HepG2 (cell line): ENCODE results near the gene BEGAIN. TPM values are rescaled to one million over a fixed set of nuclear protein-coding genes. Genes with fewer than 3 reads are reported as not detected.

ENCODE experiments used
- ATAC-seq: fragments of 200-7000 bp; cut with Tn5 transposase; 3 replicates; pipeline ENCODE4 v1.9.1; 2020; ENCODE audit warnings: mild to moderate bottlenecking, moderate library complexity
- BruUV-seq: library from RNA; stranded (reverse); fragments of 400-500 nt; replicated peaks from 2 replicates; lab custom pipeline; 2021; lab: Mats Ljungman, UMichigan
- CTCF ChIA-PET: fragments of 300-600 bp; formaldehyde crosslinking; extraction: SDS; loops from one replicate; lab custom pipeline; 2021; ENCODE audit warnings: low total read pairs, inconsistent platforms, low intra/inter-chr PET ratio; lab: Yijun Ruan, JAX
- POLR2A ChIA-PET: fragments of 350-600 bp; sonication (Branson Sonifier 250); formaldehyde crosslinking; loops from one replicate; lab custom pipeline; 2020; ENCODE audit warnings: antibody characterized with exemption, inconsistent platforms; lab: Yijun Ruan, JAX
- DNase-seq: peaks from one replicate; pipeline ENCODE4 v3.0.0-alpha.2; 2015; ENCODE audit warnings: low spot score
- FAIRE-seq: peaks from 3 replicates; lab custom pipeline; 2011; peaks lifted over from hg19 to GRCh38; lab: Jason Lieb, UNC
- H2AFZ ChIP-seq: one replicate; pipeline ENCODE4 v1.6.1; 2011; ENCODE audit warnings: low read length, inconsistent platforms
- H3K27ac ChIP-seq: fragments of 300-600 bp; 3 replicates; pipeline ENCODE4 v1.8.0; 2011; ENCODE audit warnings: mixed run types, mild to moderate bottlenecking, mixed read lengths, low read length, inconsistent platforms; ENCODE audit not compliant: insufficient read depth; ENCODE audit errors: extremely low read length
- H3K27me3 ChIP-seq, 2 experiments: fragments of 200-600 bp in 1 of 2; 2 replicates in 1 of 2; 3 replicates in 1 of 2; pipeline versions ENCODE4 v1.6.0 to v1.8.0; 2011; ENCODE audit warnings: low read length in 2 of 2, mild to moderate bottlenecking in 2 of 2, moderate library complexity in 2 of 2, inconsistent platforms in 1 of 2; ENCODE audit not compliant: insufficient read depth in 2 of 2, control insufficient read depth in 1 of 2
- H3K36me3 ChIP-seq, 2 experiments: fragments of 200-600 bp in 1 of 2; replicated peaks in 1 of 2; 2 replicates in 1 of 2; 3 replicates in 1 of 2; pipeline versions ENCODE4 v1.5.1 to v1.8.0; 2011; ENCODE audit warnings: low read length in 2 of 2, inconsistent platforms in 1 of 2; ENCODE audit not compliant: insufficient read depth in 2 of 2, control insufficient read depth in 1 of 2
- H3K4me1 ChIP-seq: 2 replicates; pipeline ENCODE4 v1.5.1; 2012; ENCODE audit warnings: low read length, inconsistent platforms; ENCODE audit not compliant: insufficient read depth
- H3K4me2 ChIP-seq: 2 replicates; pipeline ENCODE4 v1.6.0; 2011; ENCODE audit warnings: low read depth, low read length, inconsistent platforms
- H3K4me3 ChIP-seq, 3 experiments: fragments of 200-600 bp in 1 of 3; sonication (generic), shearing (Covaris generic) in 1 of 3; replicated peaks in 1 of 3; 2 replicates each; pipeline ENCODE4 v1.5.1; 2011 to 2016; ENCODE audit warnings: low read length in 3 of 3, inconsistent platforms in 2 of 3, low read depth in 2 of 3, mild to moderate bottlenecking in 2 of 3, control low read depth in 1 of 3, mixed read lengths in 1 of 3; ENCODE audit not compliant: insufficient read depth in 1 of 3
- H3K79me2 ChIP-seq: one replicate; pipeline ENCODE4 v1.6.1; 2011; ENCODE audit warnings: low read length, inconsistent platforms; ENCODE audit not compliant: insufficient read depth
- H3K9ac ChIP-seq: 2 replicates; pipeline ENCODE4 v1.6.0; 2011; ENCODE audit warnings: mild to moderate bottlenecking, low read depth, low read length, inconsistent platforms; ENCODE audit not compliant: insufficient read depth
- H3K9me3 ChIP-seq: 2 replicates; pipeline ENCODE4 v1.5.1; 2012; ENCODE audit warnings: mild to moderate bottlenecking, low read length
- H4K20me1 ChIP-seq: 2 replicates; pipeline ENCODE4 v1.6.0; 2011; ENCODE audit warnings: inconsistent platforms, mild to moderate bottlenecking, low read length, moderate library complexity; ENCODE audit not compliant: insufficient read depth
- CCAR2 ChIP-seq: fragments of 200-400 bp; formaldehyde crosslinking; optimal IDR thresholded peaks from 2 replicates; pipeline ENCODE3; 2018; ENCODE audit warnings: low read depth, mild to moderate bottlenecking, low read length, moderate library complexity
- SALL2 ChIP-seq: sonication (generic); formaldehyde crosslinking; IDR thresholded peaks from 2 replicates; pipeline ENCODE4 v1.8.1; 2023; ENCODE audit warnings: mild to moderate bottlenecking, missing genetic modification reagents, inconsistent platforms
- WGBS: methylation state at CpG from one replicate; pipeline ENCODE4 v1.1.6; 2017; ENCODE audit warnings: low lambda C conversion rate; 5-methylcytosine and 5-hydroxymethylcytosine counted together
- in situ Hi-C: cut with HindIII; loops from 2 replicates; pipeline ENCODE4 v1.10.0; 2017; ENCODE audit warnings: low pct_unique_long_range_greater_than_20kb; ENCODE audit not compliant: extremely low pct_ligation_motif_present
- intact Hi-C: fragments of 100-400 bp; cut with micrococcal nuclease; formaldehyde crosslinking; loops from one replicate; pipeline ENCODE4 v1.10.0; 2022; ENCODE audit not compliant: unreplicated experiment
- polyA plus RNA-seq, 8 experiments: library from polyadenylated mRNA; depleted of rRNA in 3 of 8; stranded (reverse) in 7 of 8; unstranded in 1 of 8; fragments of >200 nt; fragmentation: Illumina TruSeq in 4 of 8; extraction: Trizol in 4 of 8; gene quantifications; 2 replicates each; pipeline versions ENCODE4 v1.2.1 to v1.2.3, GENCODE V29; 2011 to 2016; ENCODE audit warnings: low read depth in 4 of 8, missing spikeins in 1 of 8, mixed read lengths in 1 of 8; ENCODE audit not compliant: insufficient read depth in 1 of 8
- total RNA-seq, 5 experiments: library from RNA; depleted of rRNA; stranded (reverse); fragments of >200 nt; fragmentation: Illumina TruSeq; extraction: Trizol; gene quantifications; 2 replicates each; pipeline ENCODE4 v1.2.3, GENCODE V29; 2016; ENCODE audit warnings: low read depth in 1 of 5
- TF ChIP-seq, protein P1 (sequence below): sonication (generic); formaldehyde crosslinking; IDR thresholded peaks from 2 replicates; pipeline ENCODE4 v1.4.0; 2020; ENCODE audit warnings: missing genetic modification reagents
- TF ChIP-seq, protein P2 (sequence below): sonication (generic); formaldehyde crosslinking; IDR thresholded peaks from 2 replicates; pipeline ENCODE4 v1.5.0; 2020; ENCODE audit warnings: mild to moderate bottlenecking, low read depth, missing genetic modification reagents, borderline replicate concordance

Gene BEGAIN
- total and polyA plus RNA-seq, 2 of the 13 experiments (the other 11 are each of a cell fraction or from before 2014, with no cell fraction given) = not detected

- WGBS = 15% methylated on average over 14 of the region's 18 CpGs
- H4K20me1 ChIP-seq = no peaks in the 10 kb centered on the region
- ATAC-seq = no peak
- H3K27ac ChIP-seq = no peak overlapping the region
- TF ChIP-seq CCAR2 = no peak
- TF ChIP-seq, protein P1, sequence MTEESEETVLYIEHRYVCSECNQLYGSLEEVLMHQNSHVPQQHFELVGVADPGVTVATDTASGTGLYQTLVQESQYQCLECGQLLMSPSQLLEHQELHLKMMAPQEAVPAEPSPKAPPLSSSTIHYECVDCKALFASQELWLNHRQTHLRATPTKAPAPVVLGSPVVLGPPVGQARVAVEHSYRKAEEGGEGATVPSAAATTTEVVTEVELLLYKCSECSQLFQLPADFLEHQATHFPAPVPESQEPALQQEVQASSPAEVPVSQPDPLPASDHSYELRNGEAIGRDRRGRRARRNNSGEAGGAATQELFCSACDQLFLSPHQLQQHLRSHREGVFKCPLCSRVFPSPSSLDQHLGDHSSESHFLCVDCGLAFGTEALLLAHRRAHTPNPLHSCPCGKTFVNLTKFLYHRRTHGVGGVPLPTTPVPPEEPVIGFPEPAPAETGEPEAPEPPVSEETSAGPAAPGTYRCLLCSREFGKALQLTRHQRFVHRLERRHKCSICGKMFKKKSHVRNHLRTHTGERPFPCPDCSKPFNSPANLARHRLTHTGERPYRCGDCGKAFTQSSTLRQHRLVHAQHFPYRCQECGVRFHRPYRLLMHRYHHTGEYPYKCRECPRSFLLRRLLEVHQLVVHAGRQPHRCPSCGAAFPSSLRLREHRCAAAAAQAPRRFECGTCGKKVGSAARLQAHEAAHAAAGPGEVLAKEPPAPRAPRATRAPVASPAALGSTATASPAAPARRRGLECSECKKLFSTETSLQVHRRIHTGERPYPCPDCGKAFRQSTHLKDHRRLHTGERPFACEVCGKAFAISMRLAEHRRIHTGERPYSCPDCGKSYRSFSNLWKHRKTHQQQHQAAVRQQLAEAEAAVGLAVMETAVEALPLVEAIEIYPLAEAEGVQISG (CRISPR knock-in tag) = no peak
- no peak for TF ChIP-seq SALL2 (CRISPR knock-in tag)
- TF ChIP-seq, protein P2, sequence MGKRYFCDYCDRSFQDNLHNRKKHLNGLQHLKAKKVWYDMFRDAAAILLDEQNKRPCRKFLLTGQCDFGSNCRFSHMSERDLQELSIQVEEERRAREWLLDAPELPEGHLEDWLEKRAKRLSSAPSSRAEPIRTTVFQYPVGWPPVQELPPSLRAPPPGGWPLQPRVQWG (CRISPR knock-in tag) = no peak
- TF ChIP-seq, all 625 proteins: peak for 0
- intact Hi-C loops (no loop called here), in situ Hi-C loops (no loop called here)
- no TSS peak for BruUV-seq
- H3K9me3 ChIP-seq = no peaks in the 10 kb centered on the region
- peaks cover 22 to 92% of the 10 kb centered on the region in 2 experiments for H3K27me3 ChIP-seq
- ChIA-PET CTCF (no interaction called here), POLR2A (no interaction called here)
- DNase-seq = no peak
- no peak overlapping the region for H3K4me3 ChIP-seq
- FAIRE-seq = no peak
- H3K79me2 ChIP-seq = no peaks in the 10 kb centered on the region
- H2AFZ ChIP-seq = no peak overlapping the region
- H3K4me2 ChIP-seq = no peak overlapping the region
- H3K9ac ChIP-seq = no peak overlapping the region
- H3K36me3 ChIP-seq = no peaks in the 10 kb centered on the region
- no peaks in the 10 kb centered on the region for H3K4me1 ChIP-seq
Measured at GRCh38 chr14:100573002-100573756, 14.0 kb downstream of the BEGAIN start.
